CD4-positive, alpha-beta T cell treated with Interleukin-4 for 4 hours (primary cell): ENCODE results near the gene ZNF300.
"Not testable (repeated sequence)": the region's sequence is repeated elsewhere in the genome, so short reads cannot be mapped to it uniquely, and the experiment has no call there.

Experiments used
- DNase-seq: peaks from one replicate; pipeline ENCODE4 v3.0.0-alpha.2; 2020

The ZNF300 gene

GRCh38 chr5:150904479-150905311 is at the start of gene ZNF300:
ZNF300 (minus strand) TSS chr5:150904980; CDS start chr5:150903155, 1,825 bp downstream.
- peak; percentile 29 for DNase-seq

- DNase-seq, result no peak
Observed at GRCh38 chr5:150948539-150948938, 43.8 kb upstream of the ZNF300 start.

GRCh38 chr5:150946351-150946905 is 41.6 kb upstream of the ZNF300 start:
- DNase-seq, result no peak

DNA sequence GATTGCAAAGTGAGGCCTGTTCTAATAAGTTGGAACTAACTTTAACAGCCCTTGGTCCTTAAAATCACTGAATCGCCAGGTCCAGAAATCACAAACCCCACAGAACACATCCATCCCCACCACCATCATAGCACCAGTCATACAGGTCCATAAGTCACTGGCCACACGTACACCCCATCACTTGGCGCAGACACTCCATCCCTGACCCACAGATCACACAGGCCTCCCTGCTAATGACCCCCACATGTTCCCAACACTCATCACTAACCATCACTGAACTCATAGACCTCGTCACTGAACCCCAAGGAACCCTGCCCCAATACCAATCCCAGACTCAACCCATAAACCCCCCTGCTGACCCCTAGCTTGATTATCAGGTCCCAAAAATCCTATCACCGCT is 41.2 kb upstream of the ZNF300 start:
- DNase-seq, result no peak

DNA sequence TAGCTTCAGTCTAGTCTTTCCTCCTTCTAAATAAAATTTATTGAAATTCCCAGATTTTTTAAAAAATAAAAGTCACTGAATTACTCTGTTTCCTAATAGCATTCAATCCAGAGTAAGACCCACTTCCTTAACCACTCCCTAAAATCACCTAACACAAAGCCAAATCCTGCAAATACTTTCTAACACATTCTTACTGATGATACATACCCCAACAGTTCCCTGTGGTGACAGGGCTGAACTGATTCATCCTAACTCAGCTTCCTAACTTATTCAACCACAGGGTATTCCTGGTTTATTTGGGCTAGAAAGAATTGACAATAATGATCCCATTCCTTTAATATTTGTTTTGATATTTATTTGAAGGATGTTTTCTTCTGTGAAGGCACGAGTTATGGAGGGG is 40.7 kb upstream of the ZNF300 start:
- DNase-seq, result no peak

- no peak for DNase-seq
Observed at GRCh38 chr5:150931368-150931965, 26.7 kb upstream of the ZNF300 start.

- DNase-seq, result no peak
Observed at GRCh38 chr5:150918613-150919012, 13.8 kb upstream of the ZNF300 start.

DNA sequence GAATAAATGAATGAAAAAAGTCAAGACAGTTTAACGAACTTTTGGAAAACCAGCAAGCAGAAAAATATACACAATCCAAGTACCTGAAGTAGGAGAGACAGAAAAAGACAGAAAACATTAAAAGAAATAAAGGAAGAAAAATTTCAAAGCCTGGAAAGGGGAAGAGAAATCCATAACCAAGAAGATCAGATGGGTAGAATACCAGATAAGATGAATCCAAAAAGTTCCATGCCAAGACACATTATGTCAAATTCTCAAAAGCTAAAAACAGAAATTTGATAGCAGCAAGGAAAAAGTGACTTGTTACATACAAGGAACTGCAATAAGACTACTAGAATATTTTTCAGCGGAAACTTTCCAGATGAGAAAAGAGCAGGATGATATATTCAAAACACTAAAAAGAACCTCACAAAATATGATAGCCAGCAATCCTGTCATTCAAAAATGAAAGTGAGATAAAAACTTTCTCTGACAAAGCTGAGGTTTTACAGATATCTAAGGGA is 7.6 kb upstream of the ZNF300 start:
- DNase-seq, result no peak

DNA sequence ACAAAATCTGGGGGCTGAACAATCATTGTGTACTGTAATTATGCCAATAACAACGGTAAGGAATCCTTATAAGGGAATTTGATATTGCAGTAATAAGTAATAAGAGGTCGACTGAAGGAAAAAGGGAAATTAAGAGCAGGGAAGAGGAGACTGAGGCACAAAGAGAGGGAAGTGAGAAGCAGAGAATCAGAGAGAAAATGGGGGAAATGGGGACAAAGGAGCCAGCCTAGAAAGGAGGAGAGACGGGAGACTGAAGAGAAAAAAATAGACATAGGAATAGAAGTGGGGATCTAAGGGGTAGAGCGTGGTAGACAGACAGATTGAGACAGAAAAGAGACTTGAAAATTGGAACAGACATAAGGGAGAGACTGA is 518 bp upstream of the ZNF300 start:
- no peak for DNase-seq

- no peak for DNase-seq
Observed at GRCh38 chr5:150901446-150901845, 3.3 kb downstream of the ZNF300 start.

DNA sequence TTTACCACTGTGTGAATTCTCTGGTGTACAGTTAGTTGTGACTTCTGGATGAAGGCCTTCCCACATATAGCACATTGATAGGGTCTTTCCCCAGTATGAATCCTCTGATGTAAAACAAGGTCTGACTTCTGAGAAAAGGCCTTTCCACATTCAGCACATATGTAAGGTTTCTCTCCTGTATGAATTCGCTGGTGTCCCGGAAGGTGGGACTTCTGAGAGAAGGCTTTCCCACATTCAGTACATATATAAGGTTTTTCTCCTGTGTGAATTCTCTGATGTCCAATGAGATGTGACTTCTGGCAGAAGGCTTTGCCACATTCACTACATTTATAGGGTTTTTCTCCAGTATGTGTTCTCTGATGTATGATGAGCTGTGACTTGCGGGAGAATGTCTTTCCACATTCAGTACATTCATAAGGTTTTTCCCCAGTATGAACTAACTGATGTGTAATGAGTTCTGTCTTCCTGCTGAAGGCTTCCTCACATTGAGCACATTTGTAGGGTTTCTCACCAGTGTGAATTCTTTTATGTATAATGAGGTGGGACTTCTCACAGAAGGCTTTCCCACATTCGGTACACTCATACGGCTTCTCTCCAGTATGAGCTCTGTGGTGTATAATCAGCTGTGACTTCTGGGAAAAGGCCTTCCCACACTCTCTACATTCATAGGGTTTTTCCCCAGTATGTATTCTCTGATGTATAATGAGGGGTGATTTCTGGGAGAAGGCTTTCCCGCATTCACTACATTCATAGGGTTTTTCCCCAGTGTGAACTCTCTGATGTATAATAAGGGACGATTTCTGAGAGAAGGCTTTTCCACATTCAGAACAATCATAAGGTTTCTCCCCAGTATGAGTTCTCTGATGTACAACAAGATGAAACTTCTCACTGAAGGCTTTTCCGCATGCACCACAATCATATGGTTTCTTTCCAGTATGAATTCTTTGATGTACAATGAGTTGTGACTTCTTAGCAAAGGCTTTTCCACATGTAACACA is 9.1 kb downstream of the ZNF300 start:
- DNase-seq, result no peak

DNA sequence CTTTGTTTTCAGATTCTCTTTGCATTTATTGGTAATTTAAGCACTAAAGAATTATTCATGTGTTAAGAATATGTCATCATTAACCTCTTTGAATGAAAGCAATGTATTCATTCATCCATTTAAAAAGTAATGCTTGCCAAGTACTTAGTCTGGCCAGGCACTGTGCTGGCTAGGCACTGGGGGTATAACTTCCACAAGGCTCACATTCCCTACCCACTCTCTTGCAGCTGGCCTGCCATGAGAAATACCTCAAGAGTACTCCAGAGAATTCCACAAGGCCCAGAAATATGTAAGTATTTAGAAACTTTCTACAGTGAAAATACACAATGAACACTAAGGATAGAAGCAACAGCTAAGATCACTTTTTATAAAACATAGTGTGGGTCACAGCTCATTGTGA is 25.4 kb downstream of the ZNF300 start:
- no peak for DNase-seq

- DNase-seq, result no peak
Observed at GRCh38 chr5:150862070-150862469, 42.7 kb downstream of the ZNF300 start.

- DNase-seq, result no peak
Observed at GRCh38 chr5:150860246-150860821, 44.4 kb downstream of the ZNF300 start.

DNA sequence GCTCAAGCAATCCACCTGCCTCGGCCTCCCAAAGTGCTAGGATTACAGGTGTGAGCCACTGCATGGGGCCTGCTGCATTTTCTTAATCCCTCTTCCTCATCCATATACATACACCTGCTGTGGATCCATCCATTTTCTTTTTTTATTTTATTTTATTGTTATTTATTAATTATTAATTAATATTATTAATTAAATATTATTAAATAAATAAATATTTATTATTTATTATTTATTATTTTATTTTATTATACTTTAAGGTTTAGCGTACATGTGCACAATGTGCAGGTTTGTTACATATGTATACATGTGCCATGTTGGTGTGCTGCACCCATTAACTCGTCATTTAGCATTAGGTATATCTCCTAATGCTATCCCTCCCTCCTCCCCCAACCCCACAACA is 48.1 kb downstream of the ZNF300 start:
- DNase-seq, result not testable (repeated sequence)

DNA sequence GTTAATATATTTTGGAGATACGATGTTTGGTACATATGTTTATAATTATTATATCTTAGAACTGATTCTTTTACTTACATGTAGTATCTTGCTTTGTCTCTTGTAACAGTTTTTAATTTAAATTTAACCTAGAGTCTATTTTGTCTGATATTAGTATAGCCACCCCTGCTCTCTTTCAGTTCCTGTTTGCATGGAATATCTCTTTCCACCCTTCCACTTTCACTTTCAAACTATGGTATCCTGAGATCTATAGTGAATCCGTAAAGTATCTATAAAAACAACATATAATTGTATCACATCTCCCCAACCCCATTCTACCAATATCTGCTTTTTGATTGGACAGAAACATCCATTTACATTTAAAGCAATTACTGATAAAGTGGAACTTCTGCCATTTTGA is 51.2 kb downstream of the ZNF300 start:
- DNase-seq, result no peak

DNA sequence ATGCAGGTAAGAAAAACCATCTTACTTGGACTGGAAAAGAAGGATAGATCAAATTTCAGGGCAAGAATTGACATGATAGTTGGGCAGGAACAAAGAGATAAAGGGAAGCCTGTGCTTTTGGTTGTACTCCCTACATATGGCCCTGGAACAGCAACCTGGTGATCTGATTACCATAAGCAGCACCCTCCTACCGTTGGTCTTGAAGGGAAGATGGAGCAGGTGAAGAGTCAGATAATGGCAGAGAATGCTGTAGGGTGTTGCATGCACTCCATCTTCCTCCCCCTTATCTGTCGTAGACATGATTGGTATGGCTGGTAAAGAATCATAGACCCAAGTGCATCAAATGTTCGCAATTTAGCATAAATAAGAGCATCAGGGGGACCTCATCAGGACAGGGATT is 53.7 kb downstream of the ZNF300 start:
- DNase-seq, result no peak

DNA sequence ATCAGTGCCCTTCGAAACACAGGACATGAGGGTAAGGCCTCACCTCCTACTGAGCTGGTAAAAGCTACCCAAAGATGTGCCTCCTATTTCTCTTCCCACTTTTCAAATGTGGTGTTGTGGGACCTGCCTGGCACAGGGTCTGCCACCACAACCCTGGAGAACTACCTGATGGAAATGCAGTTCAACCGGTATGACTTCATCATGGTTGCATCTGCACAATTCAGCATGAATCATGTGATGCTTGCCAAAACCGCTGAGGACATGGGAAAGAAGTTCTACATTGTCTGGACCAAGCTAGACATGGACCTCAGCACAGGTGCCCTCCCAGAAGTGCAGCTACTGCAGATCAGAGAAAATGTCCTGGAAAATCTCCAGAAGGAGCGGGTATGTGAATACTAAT is 56.5 kb downstream of the ZNF300 start:
- DNase-seq, result no peak

DNA sequence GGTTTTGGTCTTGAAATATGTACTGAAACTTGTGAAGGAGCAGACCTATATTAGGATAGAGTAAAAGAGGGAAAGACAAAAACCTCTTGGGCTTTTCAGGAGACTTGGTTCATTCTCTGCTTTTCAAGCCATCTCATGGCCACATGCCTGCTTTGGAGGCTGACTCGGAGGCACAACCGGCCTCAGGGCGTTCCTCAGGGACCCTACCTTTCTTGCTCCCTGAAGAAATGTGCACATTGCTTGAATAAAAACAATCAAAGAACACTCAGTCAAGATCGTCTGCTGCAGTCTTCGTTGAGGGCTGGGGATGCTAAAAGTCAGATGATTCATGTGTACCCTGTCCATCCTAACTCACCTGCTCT is 57.5 kb downstream of the ZNF300 start:
- DNase-seq, result no peak

DNA sequence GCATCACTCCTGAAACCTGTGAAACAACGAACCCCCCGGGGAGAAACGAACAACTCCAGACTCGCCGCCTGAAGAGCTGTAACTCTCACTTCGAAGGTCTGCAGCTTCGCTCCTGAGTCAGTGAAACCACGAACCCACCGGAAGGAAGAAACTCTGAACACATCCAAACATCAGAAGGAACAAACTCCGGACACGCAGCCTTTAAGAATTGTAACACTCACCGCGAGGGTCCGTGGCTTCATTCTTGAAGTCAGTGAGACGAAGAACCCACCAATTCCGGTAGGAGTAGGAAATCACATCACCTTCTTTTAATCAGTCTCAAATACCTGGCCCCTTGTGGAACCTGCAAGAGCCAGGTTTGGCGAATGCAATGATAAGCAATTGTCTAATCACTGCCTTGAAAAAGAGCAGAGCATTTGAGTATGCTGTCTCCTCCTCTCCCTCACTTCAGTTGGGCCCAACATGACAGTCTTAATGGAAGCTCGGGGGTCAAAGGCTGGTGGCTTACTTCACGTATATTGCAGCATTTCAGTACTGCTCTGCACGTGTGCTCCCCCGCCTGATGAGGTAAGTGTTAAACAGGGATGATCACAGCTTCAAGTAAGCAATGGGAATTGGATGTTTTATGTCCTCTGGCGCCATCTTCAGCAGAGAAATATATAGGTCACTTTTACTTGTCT is 58.0 kb downstream of the ZNF300 start:
- DNase-seq, result peak; percentile 83

GRCh38 chr5:150846308-150846653 is 58.5 kb downstream of the ZNF300 start, which contains the start of gene IRGM:
IRGM (plus strand) TSS chr5:150846521; CDS start chr5:150848124, 1,603 bp downstream.
- peak; percentile 38 for DNase-seq
